ENCODE measurements around the gene DNAJC27.

The DNAJC27 gene

GRCh38 chr2:24970483-24971285 lies 1.1 kb downstream of the DNAJC27 start:
- DNase-seq, result peak; percentile 36

GRCh38 chr2:24969784-24970183 lies 2.0 kb downstream of the DNAJC27 start:
- DNase-seq, result no peak

GRCh38 chr2:24961903-24962302 lies 9.9 kb downstream of the DNAJC27 start:
- DNase-seq, result no peak

- no peak for DNase-seq
These were observed 12.0 kb downstream of the DNAJC27 start for GRCh38 chr2:24959761-24960160.

- DNase-seq, result no peak
These were observed 13.3 kb downstream of the DNAJC27 start for GRCh38 chr2:24958411-24958935.

- DNase-seq, result no peak
These were observed 13.8 kb downstream of the DNAJC27 start for GRCh38 chr2:24957976-24958375.

- no peak for DNase-seq
These were observed 14.5 kb downstream of the DNAJC27 start for GRCh38 chr2:24957221-24957620.

GRCh38 chr2:24955921-24956320 lies 15.8 kb downstream of the DNAJC27 start:
- DNase-seq, result no peak

GRCh38 chr2:24955232-24955631 lies 16.5 kb downstream of the DNAJC27 start:
- DNase-seq, result no peak

GRCh38 chr2:24950102-24950501 lies 21.7 kb downstream of the DNAJC27 start:
- DNase-seq, result no peak

- no peak for DNase-seq
These were observed 23.2 kb downstream of the DNAJC27 start for GRCh38 chr2:24948506-24948905.

- DNase-seq, result no peak
These were observed 24.1 kb downstream of the DNAJC27 start for GRCh38 chr2:24947561-24948157.

GRCh38 chr2:24945907-24946306 lies 25.8 kb downstream of the DNAJC27 start:
- DNase-seq, result peak; percentile 14

GRCh38 chr2:24943427-24944053 lies 28.2 kb downstream of the DNAJC27 start:
- peak; percentile 17 for DNase-seq

GRCh38 chr2:24939353-24939752 lies 32.4 kb downstream of the DNAJC27 start:
- no peak for DNase-seq

GRCh38 chr2:24937236-24937635 lies 34.5 kb downstream of the DNAJC27 start:
- DNase-seq, result no peak

GRCh38 chr2:24935145-24935544 lies 36.6 kb downstream of the DNAJC27 start:
- no peak for DNase-seq

- no peak for DNase-seq
These were observed 39.0 kb downstream of the DNAJC27 start for GRCh38 chr2:24932715-24933114.

GRCh38 chr2:24930768-24931167 lies 41.0 kb downstream of the DNAJC27 start:
- no peak for DNase-seq

- DNase-seq, result no peak
These were observed 42.5 kb downstream of the DNAJC27 start for GRCh38 chr2:24929230-24929629.

GRCh38 chr2:24928036-24928435 lies 43.7 kb downstream of the DNAJC27 start:
- DNase-seq, result no peak

GRCh38 chr2:24926602-24927252 lies 45.0 kb downstream of the DNAJC27 start:
- DNase-seq, result peak; percentile 54

GRCh38 chr2:24926220-24926601 lies 45.5 kb downstream of the DNAJC27 start:
- DNase-seq, result no peak

All from fibroblast of skin of scalp (primary cell).